Stimulated activated CD8-positive, alpha-beta memory T cell treated with anti-CD3 and anti-CD28 coated beads, Interleukin-7, amount 100 ng/mL, for 24 hours (primary cell): ENCODE measurements around the gene PSG2.
"Not testable (repeated sequence)": the region's sequence is repeated elsewhere in the genome, so short reads cannot be mapped to it uniquely, and the experiment has no call there.

Experiments
- DNase-seq: peaks from one replicate; pipeline ENCODE4 v3.0.0-alpha.2; 2020; ENCODE audit warnings: low read depth

The PSG2 gene

GRCh38 chr19:43082601-43083000 lies at the start of gene PSG2:
TSS of gene PSG2 (minus strand) at chr19:43082701. CDS start at chr19:43082569, 132 bp downstream.
- not testable (repeated sequence) for DNase-seq

- DNase-seq, result not testable (repeated sequence)
Observed at GRCh38 chr19:43131281-43131842, 48.9 kb upstream of the PSG2 start.

GRCh38 chr19:43129197-43129596 lies 46.7 kb upstream of the PSG2 start:
- DNase-seq, result not testable (repeated sequence)

- not testable (repeated sequence) for DNase-seq
Observed at GRCh38 chr19:43127336-43127735, 44.8 kb upstream of the PSG2 start.

GRCh38 chr19:43126720-43127119 lies 44.2 kb upstream of the PSG2 start:
- DNase-seq, result no peak

GRCh38 chr19:43124360-43124759 lies 41.9 kb upstream of the PSG2 start:
- DNase-seq, result no peak

- DNase-seq, result not testable (repeated sequence)
Observed at GRCh38 chr19:43120433-43121026, 38.0 kb upstream of the PSG2 start.

- DNase-seq, result not testable (repeated sequence)
Observed at GRCh38 chr19:43119526-43119925, 37.0 kb upstream of the PSG2 start.

- DNase-seq, result not testable (repeated sequence)
Observed at GRCh38 chr19:43116421-43116820, 33.9 kb upstream of the PSG2 start.

- DNase-seq, result not testable (repeated sequence)
Observed at GRCh38 chr19:43115548-43115947, 33.0 kb upstream of the PSG2 start.

- not testable (repeated sequence) for DNase-seq
Observed at GRCh38 chr19:43115064-43115463, 32.6 kb upstream of the PSG2 start.

GRCh38 chr19:43114626-43115025 lies 32.1 kb upstream of the PSG2 start:
- DNase-seq, result not testable (repeated sequence)

- not testable (repeated sequence) for DNase-seq
Observed at GRCh38 chr19:43107401-43107800, 24.9 kb upstream of the PSG2 start.

- DNase-seq, result no peak
Observed at GRCh38 chr19:43105496-43105895, 23.0 kb upstream of the PSG2 start.

GRCh38 chr19:43104215-43104850 lies 21.8 kb upstream of the PSG2 start:
- not testable (repeated sequence) for DNase-seq

- no peak for DNase-seq
Observed at GRCh38 chr19:43101950-43102349, 19.4 kb upstream of the PSG2 start.

GRCh38 chr19:43098416-43098815 lies 15.9 kb upstream of the PSG2 start:
- DNase-seq, result not testable (repeated sequence)

- peak; percentile 10 for DNase-seq
Observed at GRCh38 chr19:43087702-43088340, 5.3 kb upstream of the PSG2 start.

- not testable (repeated sequence) for DNase-seq
Observed at GRCh38 chr19:43085796-43086530, 3.5 kb upstream of the PSG2 start.

GRCh38 chr19:43084196-43084832 lies 1.8 kb upstream of the PSG2 start:
- DNase-seq, result not testable (repeated sequence)

- not testable (repeated sequence) for DNase-seq
Observed at GRCh38 chr19:43083721-43084120, 1.2 kb upstream of the PSG2 start.

- no peak for DNase-seq
Observed at GRCh38 chr19:43078311-43078710, 4.2 kb downstream of the PSG2 start.
